ENCODE measurements around the gene GSE1.
A peak's percentile ranks its signal among the peaks of the same experiment; 100 is the strongest.

GRCh38 chr16:85567101-85567866 is 45.8 kb upstream of the GSE1 start:
- TF ChIP-seq STAG1 (CRISPR knock-in tag; IDR thresholded peaks at IDR 0.05; ENCODE audit: borderline replicate concordance) (no peak), ZBTB1 (CRISPR knock-in tag; IDR thresholded peaks at IDR 0.05; ENCODE audit: borderline replicate concordance, low read depth) (no peak), ZNF79 (CRISPR knock-in tag; IDR thresholded peaks at IDR 0.05; ENCODE audit: low read depth) (0 out of 2 replicates have a peak, but pooled peaks have one; percentile 40), RBBP5 (IDR thresholded peaks at IDR 0.05; ENCODE audit: borderline replicate concordance, insufficient read depth, low read length, poor library complexity, severe bottlenecking) (no peak), ZNF431 (CRISPR knock-in tag; IDR thresholded peaks at IDR 0.05) (0 out of 2 replicates have a peak, but pooled peaks have one; percentile 56), NFYB (IDR thresholded peaks at IDR 0.05; ENCODE audit: extremely low read depth, insufficient read length) (no peak), E2F1 (CRISPR knock-in tag; IDR thresholded peaks at IDR 0.05) (peak; percentile 63; the same call in 1 of the 2 replicates), POLR2A (conservative IDR thresholded peaks at IDR 0.05) (peak; percentile 65)
